A172 (cell line): ENCODE data around the gene QSOX1. TPM values are rescaled to one million over a fixed set of nuclear protein-coding genes. Genes with fewer than 3 reads are reported as not detected.

Experiments used
- DNase-seq: peaks from one replicate; pipeline ENCODE4 v3.0.0-alpha.2; 2015; ENCODE audit warnings: low spot score
- total RNA-seq: library from RNA; depleted of rRNA; stranded (reverse); fragments of >200 nt; shearing (Covaris generic); gene quantifications from 2 replicates; pipeline ENCODE4 v1.2.3, GENCODE V29; 2014

The QSOX1 gene
- total RNA-seq, 1 experiment from 2014 or later: 273 TPM

- DNase-seq: peak; percentile 39
Measured at GRCh38 chr1:180213401-180214170, 58.9 kb downstream of the QSOX1 start.

- no peak for DNase-seq
Measured at GRCh38 chr1:180215856-180216625, 61.4 kb downstream of the QSOX1 start.

DNA sequence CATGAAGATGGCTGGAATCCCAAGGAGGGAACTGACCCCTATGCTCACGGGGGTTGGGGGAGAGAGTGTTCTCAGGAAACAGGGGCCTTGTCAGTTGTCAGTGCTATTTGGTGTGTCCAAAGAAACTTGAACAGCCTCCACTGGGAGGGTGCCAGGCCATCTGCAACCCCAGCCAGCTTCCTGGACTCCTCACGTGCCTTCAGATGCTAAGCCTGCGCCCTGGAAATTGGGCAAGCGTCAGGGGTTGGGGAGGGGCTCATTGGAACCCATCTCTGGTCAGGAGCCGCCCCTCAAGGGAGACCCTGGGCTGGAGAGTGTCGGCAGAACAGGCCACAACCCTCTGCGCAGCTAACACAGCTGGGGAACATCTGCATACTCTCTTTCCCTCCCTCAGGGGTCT lies 62.3 kb downstream of the QSOX1 start:
- no peak for DNase-seq

DNA sequence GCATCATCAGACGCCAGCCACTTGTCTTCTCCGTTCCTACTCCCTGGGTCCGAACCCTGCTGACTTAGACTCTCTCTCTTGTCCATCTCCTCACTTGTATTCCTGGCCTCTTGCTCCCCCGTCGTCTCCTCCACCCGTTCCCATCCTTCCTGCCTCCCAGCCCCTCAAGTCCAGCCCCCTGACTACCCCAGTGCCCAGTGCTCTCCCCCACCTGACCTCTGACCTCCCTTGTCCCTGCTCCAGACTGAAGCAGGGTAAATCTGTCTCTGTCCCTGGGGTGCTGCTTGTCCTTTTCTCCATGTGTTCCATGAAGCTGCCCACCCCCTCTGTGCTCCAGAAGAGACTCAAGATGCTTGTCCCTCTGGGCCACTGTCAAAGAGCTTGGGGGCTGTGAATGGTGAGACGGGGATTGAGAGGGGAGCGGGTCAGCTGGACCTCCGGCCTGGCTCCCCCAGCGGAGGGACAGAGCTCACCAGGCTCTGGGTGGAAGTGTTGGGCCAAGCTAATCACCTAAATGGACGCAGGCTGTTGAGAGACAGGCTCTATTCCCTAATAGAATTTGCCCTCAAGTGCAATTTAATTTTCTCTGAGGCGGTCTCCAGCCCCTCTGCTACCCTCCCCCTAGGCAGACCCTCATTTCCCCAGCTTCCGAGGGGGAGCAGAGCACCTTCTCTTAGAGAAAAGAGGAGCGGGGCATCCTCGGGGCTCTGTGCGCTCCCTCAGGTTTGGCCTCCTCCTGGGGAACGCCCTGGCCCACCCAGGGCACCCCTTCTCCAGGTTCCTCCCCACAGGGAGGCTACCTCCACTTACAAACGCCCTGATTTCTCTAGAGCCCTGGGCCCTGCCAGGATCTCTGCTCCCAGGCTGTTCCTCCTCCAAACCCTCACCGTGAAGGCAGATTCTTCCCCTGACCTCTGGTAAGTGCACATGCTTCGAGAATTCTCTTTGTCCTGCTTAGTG lies 64.4 kb downstream of the QSOX1 start:
- DNase-seq: no peak

GRCh38 chr1:180219776-180220175 lies 65.1 kb downstream of the QSOX1 start:
- no peak for DNase-seq

DNA sequence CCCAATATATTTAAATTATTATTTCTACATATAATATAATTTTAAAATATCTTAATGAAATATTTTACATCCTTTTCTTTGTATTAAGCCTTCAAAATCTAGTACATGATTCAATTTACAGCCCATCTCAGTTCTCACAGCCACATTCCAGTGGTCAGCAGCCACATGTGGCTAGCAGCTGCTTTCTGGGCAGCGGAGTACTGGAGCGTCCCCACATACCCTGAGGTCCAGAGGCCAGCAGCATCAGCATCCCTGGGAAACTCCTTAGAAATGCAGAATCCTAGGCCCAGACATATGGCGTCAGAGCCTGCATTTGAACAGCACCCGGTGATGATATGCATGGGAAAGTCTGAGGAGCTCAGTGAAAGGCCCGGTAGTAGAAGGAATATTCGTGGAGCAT lies 66.8 kb downstream of the QSOX1 start:
- DNase-seq: no peak

- no peak for DNase-seq
Measured at GRCh38 chr1:180224902-180225301, 70.2 kb downstream of the QSOX1 start.

- no peak for DNase-seq
Measured at GRCh38 chr1:180225403-180225802, 70.7 kb downstream of the QSOX1 start.

GRCh38 chr1:180227861-180228647 lies 73.4 kb downstream of the QSOX1 start:
- no peak for DNase-seq

- no peak for DNase-seq
Measured at GRCh38 chr1:180228648-180229482, 74.2 kb downstream of the QSOX1 start.

DNA sequence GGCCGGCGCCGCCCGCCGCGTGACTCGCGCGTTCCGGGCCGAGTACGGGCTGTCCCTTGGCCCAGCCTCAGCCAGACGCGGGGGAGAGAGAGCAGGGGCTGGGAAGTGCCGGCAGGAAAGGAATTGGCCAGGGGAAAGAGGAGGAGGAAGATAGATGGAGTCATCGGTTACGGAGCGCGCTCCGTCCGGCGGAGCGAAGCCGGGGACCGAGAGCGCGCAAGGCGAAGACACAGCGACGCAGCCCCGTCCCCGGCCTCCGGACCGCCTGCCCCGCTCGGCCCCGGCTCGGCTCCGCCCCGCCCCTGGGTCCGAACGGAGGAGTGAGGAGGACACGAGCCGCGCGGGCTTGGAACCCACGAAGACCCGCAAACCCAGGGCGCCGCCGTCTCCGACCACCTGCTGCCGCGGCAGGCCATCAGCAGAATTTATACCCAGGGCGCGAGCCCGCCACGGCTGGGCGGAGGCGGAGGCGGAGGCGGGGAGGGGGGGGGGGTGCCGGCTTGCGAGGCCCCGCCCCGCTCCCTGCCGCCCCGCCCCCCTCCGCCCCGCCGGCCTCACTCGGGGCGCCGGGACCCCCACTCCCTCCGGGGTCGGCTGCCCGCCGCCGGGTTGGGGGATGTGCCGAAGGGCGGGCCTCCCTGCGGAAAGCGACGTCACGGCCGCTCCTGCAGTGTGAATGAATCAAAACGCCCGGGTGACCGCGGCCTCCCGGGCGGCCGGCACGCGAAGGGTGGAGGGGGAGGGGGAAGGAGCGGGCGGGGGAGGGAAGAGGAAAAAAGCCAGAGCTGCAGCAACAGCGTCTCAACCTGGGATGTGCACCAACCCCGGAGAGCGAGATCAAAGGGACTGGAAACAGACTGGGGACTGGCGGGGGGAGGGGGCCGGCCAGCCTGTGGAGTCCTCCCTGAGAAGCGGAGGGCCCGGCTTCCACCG lies 75.1 kb downstream of the QSOX1 start, which contains the start of gene LHX4:
LHX4 (plus strand) TSS at position 782 of the 933 bp plus-strand sequence. CDS start 266 bp downstream, outside the sequence.
- peak; percentile 39 for DNase-seq

- no peak for DNase-seq
Measured at GRCh38 chr1:180230416-180230790, 75.7 kb downstream of the QSOX1 start.

GRCh38 chr1:180230791-180231505 lies 76.3 kb downstream of the QSOX1 start:
- DNase-seq: peak; percentile 48

DNA sequence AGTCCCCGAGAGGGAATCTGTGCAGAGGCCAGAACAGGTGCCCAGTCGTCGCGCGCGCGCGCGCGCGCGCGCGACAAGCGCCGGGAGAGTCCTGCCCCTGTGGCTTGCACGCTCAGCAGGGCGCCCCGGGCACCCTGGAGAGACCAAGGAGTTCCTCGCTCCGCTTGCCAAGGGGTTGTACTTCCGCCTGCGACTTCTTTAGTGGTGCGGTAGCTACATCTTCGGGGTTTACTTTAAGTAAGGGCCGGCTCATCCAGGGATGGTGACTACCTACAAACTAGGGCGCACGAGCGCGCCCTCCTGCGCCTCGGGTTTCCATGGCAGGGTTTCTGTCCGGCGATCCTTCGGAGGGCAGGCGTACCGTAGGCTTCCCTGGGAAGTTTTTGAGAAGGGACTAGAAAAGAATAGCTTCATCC lies 76.8 kb downstream of the QSOX1 start:
- DNase-seq: peak; percentile 78

DNA sequence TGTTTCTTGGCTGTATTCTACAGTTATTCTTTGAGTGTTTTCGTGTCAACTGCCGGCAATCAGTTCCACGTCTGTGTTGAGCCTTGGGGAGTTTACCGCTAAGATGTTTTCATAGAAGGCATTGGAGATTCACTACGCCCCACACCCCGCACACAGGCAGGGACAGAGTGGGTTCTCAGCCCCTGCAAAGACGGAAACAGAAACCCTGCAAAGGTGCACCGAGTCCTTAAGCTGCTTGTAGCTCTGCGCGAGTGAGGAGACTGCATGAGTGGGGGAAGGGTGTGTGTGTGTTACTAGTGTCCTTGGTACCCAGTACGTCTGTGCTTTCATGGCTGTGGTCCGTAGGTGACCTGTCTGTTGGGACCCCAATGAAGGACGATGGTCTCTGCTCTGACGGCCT lies 77.3 kb downstream of the QSOX1 start:
- DNase-seq: no peak

GRCh38 chr1:180232521-180233043 lies 77.9 kb downstream of the QSOX1 start:
- DNase-seq: no peak

DNA sequence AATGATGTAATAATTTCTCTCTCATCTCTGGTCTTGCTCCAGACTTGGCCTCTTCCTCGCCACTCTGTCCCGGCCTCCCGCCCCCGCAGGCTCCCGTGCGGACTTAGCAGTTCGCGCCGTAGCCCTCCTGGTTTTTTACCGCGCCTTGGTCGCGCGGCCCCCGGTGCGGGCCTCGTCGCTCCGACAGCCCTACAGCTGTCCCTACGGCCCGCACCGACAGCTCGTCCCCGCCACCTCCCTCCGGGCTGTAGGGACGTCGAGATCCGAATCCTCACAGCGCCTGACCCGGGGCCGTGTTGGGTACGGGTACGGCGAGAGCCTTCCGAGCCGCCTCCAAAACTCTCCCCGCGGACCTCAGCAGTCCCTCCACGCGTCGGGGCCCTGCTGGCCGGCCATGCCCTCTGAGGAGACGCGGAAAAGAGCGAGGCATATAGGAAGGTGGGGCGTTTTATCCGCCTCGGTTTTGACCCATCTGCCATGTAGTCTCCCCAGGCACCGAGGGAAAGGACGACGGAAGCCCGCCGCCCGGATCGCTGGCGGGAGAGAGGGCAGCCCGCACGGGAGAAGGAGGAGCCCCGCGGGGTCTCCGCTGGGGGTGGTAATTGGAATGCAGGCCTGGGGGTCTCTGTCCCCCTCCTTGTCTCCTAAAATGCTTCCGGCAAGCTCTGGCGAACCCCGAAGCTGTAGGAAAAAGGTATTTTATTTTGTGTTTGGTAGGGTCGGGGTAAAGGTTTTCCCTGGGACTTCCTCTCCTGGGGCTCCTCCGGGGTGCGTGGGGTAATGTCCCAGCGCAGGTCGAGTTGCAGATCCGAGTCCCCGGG lies 78.7 kb downstream of the QSOX1 start:
- no peak for DNase-seq
